ENCODE data around the gene RAD54L.

Gene RAD54L

GRCh38 chr1:46284058-46284457 lies 36.5 kb downstream of the RAD54L start:
- Histone ChIP-seq H3K27me3 (ENCODE audit: low read depth, low read length) (no peaks in the 10 kb centered on the region), H2AFZ (ENCODE audit: low read depth, low read length) (no peak overlapping the region), H3K79me2 (ENCODE audit: low read length) (no peaks in the 10 kb centered on the region), H4K20me1 (ENCODE audit: insufficient read depth, low read length) (no peaks in the 10 kb centered on the region), H3K4me3 (ENCODE audit: low read length) (no peak overlapping the region), H3K4me1 (ENCODE audit: low read length) (no peaks in the 10 kb centered on the region), H3K36me3 (replicated peaks; ENCODE audit: low read depth, low read length) (peaks cover 57% of the 10 kb centered on the region), H3K9me3 (ENCODE audit: insufficient read depth, low read length) (no peaks in the 10 kb centered on the region), H3K27ac (ENCODE audit: low read length) (no peak overlapping the region), H3K9ac (ENCODE audit: low read length) (no peak overlapping the region), H3K4me2 (ENCODE audit: low read length) (no peak overlapping the region)
- no peak for TF ChIP-seq CTCF (IDR thresholded peaks at IDR 0.05; ENCODE audit: low read depth, low read length)
- no peak for TF ChIP-seq EZH2phosphoT487 (IDR thresholded peaks at IDR 0.05; ENCODE audit: low read depth)

GRCh38 chr1:46284597-46285564 lies 37.3 kb downstream of the RAD54L start:
- Histone ChIP-seq H3K27me3 (ENCODE audit: low read depth, low read length) (no peaks in the 10 kb centered on the region), H4K20me1 (ENCODE audit: insufficient read depth, low read length) (no peaks in the 10 kb centered on the region), H3K4me3 (ENCODE audit: low read length) (no peak overlapping the region), H3K79me2 (ENCODE audit: low read length) (no peaks in the 10 kb centered on the region), H2AFZ (ENCODE audit: low read depth, low read length) (no peak overlapping the region), H3K9me3 (ENCODE audit: insufficient read depth, low read length) (no peaks in the 10 kb centered on the region), H3K36me3 (replicated peaks; ENCODE audit: low read depth, low read length) (peaks cover 52% of the 10 kb centered on the region), H3K27ac (ENCODE audit: low read length) (no peak overlapping the region), H3K9ac (ENCODE audit: low read length) (no peak overlapping the region), H3K4me2 (ENCODE audit: low read length) (no peak overlapping the region), H3K4me1 (ENCODE audit: low read length) (no peaks in the 10 kb centered on the region)
- no peak for TF ChIP-seq CTCF (IDR thresholded peaks at IDR 0.05; ENCODE audit: low read depth, low read length)
- no peak for TF ChIP-seq EZH2phosphoT487 (IDR thresholded peaks at IDR 0.05; ENCODE audit: low read depth)

- no peak overlapping the region for H3K4me2 ChIP-seq (ENCODE audit: low read length)
- H3K27ac ChIP-seq (ENCODE audit: low read length), result no peak overlapping the region
- H3K36me3 ChIP-seq (replicated peaks; ENCODE audit: low read depth, low read length), result peaks cover 41% of the 10 kb centered on the region
- no peak overlapping the region for H3K9ac ChIP-seq (ENCODE audit: low read length)
- no peaks in the 10 kb centered on the region for H3K79me2 ChIP-seq (ENCODE audit: low read length)
- no peaks in the 10 kb centered on the region for H3K27me3 ChIP-seq (ENCODE audit: low read depth, low read length)
- no peaks in the 10 kb centered on the region for H3K9me3 ChIP-seq (ENCODE audit: insufficient read depth, low read length)
- no peak for TF ChIP-seq CTCF (IDR thresholded peaks at IDR 0.05; ENCODE audit: low read depth, low read length)
- no peak for TF ChIP-seq EZH2phosphoT487 (IDR thresholded peaks at IDR 0.05; ENCODE audit: low read depth)
- H3K4me3 ChIP-seq (ENCODE audit: low read length), result no peak overlapping the region
- no peak overlapping the region for H2AFZ ChIP-seq (ENCODE audit: low read depth, low read length)
- no peaks in the 10 kb centered on the region for H4K20me1 ChIP-seq (ENCODE audit: insufficient read depth, low read length)
- no peaks in the 10 kb centered on the region for H3K4me1 ChIP-seq (ENCODE audit: low read length)
Observed at GRCh38 chr1:46285730-46286477, 38.3 kb downstream of the RAD54L start.

Data from OCI-LY3 (cell line).